HL-60 (cell line): ENCODE results near the gene UGT1A4.

ENCODE experiments used
- GABPA ChIP-seq: IDR thresholded peaks from 2 replicates; pipeline ENCODE4 v1.6.1; 2012; ENCODE audit warnings: low read depth
- POLR2AphosphoS5 ChIP-seq: IDR thresholded peaks from 2 replicates; pipeline ENCODE4 v1.6.1; 2012; ENCODE audit warnings: low read depth
- REST ChIP-seq: IDR thresholded peaks from 2 replicates; pipeline ENCODE4 v1.6.1; 2012; ENCODE audit warnings: low read depth; ENCODE audit not compliant: insufficient replicate concordance
- TF ChIP-seq, protein P1 (sequence below): IDR thresholded peaks from one replicate; pipeline ENCODE4 v1.5.1; 2011; ENCODE audit warnings: low read length, control low read depth, inconsistent platforms; ENCODE audit not compliant: insufficient read depth

GRCh38 chr2:233779722-233780121 is 61.2 kb downstream of the UGT1A4 start:
- TF ChIP-seq, protein P1, sequence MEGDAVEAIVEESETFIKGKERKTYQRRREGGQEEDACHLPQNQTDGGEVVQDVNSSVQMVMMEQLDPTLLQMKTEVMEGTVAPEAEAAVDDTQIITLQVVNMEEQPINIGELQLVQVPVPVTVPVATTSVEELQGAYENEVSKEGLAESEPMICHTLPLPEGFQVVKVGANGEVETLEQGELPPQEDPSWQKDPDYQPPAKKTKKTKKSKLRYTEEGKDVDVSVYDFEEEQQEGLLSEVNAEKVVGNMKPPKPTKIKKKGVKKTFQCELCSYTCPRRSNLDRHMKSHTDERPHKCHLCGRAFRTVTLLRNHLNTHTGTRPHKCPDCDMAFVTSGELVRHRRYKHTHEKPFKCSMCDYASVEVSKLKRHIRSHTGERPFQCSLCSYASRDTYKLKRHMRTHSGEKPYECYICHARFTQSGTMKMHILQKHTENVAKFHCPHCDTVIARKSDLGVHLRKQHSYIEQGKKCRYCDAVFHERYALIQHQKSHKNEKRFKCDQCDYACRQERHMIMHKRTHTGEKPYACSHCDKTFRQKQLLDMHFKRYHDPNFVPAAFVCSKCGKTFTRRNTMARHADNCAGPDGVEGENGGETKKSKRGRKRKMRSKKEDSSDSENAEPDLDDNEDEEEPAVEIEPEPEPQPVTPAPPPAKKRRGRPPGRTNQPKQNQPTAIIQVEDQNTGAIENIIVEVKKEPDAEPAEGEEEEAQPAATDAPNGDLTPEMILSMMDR, result no peak
- TF ChIP-seq GABPA (no peak), POLR2AphosphoS5 (no peak), REST (no peak)
